OCI-M2 (cell line): ENCODE data around the gene OR10T2.
"Not testable (repeated sequence)": the region's sequence is repeated elsewhere in the genome, so short reads cannot be mapped to it uniquely, and the experiment has no call there.

Experiments used
- DNase-seq: peaks from one replicate; lab custom pipeline; 2025; ENCODE audit not compliant: unreplicated experiment; lab: John Stamatoyannopoulos, UW

OR10T2 gene

DNA sequence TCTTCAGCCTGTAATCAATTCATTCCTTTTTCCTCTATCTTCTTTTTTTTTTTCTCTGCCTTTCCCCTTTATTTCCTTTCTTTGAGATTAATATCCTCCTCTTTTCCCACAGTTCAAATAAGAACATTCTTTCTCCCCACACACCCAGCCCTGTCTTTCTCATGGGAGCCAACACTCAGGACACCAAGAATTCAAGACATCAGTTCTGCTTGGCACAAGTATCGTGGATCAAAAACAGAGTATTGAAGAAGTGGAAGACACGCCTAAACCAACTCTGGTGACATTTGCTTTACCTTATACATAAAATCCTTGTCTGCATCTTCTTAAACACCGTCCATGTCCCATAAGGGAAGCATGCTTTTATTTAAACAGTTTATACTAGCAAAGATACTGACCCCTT, 42.6 kb downstream of the OR10T2 start:
- DNase-seq, result no peak

DNA sequence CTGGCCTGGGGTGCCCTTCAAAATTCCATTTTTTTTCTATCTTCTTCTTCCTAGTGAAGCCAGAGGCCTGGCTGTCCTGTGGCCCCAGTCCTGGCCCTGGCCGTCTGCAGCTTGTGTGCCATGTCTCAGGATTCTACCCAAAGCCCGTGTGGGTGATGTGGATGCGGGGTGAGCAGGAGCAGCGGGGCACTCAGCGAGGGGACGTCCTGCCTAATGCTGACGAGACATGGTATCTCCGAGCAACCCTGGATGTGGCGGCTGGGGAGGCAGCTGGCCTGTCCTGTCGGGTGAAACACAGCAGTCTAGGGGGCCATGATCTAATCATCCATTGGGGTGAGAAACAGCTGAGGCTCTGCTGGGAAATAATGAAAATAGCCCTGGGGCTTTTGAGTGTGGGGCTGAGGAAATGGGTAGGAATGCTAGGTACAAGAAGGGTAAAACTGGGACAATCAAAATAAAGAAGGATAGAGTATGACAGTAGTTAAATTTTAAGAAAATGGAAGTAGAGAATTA, 43.4 kb downstream of the OR10T2 start:
- DNase-seq, result no peak

DNA sequence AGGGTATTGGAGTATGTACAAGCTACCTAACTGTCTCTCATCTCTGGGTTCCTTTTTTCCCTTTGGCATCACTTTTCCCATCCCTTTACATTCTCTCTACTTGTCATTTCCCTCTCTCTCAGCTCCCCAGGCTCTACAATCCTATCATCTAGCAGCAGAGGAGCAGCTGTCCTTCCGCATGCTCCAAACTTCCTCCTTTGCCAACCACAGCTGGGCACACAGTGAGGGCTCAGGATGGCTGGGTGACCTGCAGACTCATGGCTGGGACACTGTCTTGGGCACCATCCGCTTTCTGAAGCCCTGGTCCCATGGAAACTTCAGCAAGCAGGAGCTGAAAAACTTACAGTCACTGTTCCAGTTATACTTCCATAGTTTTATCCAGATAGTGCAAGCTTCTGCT, 45.0 kb downstream of the OR10T2 start:
- DNase-seq, result no peak

GRCh38 chr1:158353303-158354075, 45.8 kb downstream of the OR10T2 start, which contains the start of gene CD1E:
Gene CD1E (plus strand): TSS chr1:158353894. CDS start chr1:158353989, 95 bp downstream.
- DNase-seq, result no peak

DNA sequence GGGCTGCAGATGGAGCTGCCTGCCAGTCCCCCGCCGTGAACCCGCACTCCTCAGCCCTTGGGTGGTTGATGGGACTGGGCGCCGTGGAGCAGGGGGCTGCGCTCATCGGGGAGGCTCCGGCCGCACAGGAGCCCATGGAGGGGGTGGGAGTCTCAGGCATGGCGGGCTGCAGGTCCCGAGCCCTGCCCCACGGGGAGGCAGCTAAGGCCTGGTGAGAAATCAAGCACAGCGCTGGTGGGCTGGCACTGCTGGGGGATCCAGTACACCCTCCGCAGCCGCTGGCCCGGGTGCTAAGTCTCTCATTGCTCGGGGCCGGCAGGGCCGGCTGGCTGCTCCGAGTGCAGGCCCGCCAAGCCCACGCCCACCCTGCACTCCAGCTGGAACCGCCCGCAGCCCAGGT, 50.3 kb downstream of the OR10T2 start:
- DNase-seq, result not testable (repeated sequence)
